Gastrocnemius medialis (tissue), 4 donors: ENCODE measurements around the gene PKMYT1.

ENCODE experiments used
- CTCF ChIP-seq, 5 experiments: fragments of 450-650 bp in 3 of 5; fragments of 200-600 bp in 2 of 5; sonication (generic) in 2 of 5; IDR thresholded peaks in 4 of 5; conservative IDR thresholded peaks in 1 of 5; 1 replicate in 4 of 5; 2 replicates in 1 of 5; pipeline ENCODE4 v1.5.1; 2016 to 2019; ENCODE audit warnings: antibody characterized with exemption in 5 of 5, mild to moderate bottlenecking in 3 of 5, moderate library complexity in 3 of 5
- POLR2A ChIP-seq, 2 donors: fragments of 450-650 bp; IDR thresholded peaks; one replicate each; pipeline ENCODE4 v1.6.1; 2017; ENCODE audit warnings: antibody characterized with exemption in 2 of 2, mild to moderate bottlenecking in 2 of 2, moderate library complexity in 2 of 2

GRCh38 chr16:2924901-2925755 is 55.1 kb downstream of the PKMYT1 start:
- TF ChIP-seq POLR2A (IDR thresholded peaks at IDR 0.05), result no peak
- TF ChIP-seq CTCF (IDR thresholded peaks at IDR 0.05 in 4 of 5, conservative IDR thresholded peaks at IDR 0.05 in 1 of 5), result no peak
